Measurements from ENCODE around the gene GMDS.

The GMDS gene

DNA sequence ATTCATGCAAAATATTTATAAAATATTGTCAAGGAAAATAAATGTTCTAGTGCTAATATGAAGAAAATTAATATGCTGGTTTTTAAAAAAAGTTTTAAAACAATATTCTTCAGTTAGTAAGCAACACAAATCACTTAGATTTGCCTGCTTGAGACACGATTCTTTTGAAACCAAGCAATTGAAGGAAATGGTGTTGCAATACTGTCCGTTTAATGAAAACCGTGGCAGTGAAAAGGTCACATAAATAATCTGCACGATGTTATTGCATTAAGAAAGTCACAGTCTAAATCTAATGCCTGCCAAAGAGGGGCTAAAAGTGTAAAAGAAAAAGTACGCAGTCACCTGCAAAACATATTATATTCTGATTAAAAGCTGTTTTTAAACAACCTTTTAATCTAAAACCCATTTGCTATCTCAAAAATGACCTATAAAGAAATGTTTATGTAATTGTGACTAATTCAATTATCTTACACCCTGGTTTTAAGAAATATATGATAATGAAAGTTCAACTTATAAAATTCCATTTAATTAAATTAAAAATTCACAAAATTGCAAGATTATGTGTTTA is 143.0 kb downstream of the GMDS start:
- no peak for DNase-seq (ENCODE audit: low read depth, low spot score)

DNA sequence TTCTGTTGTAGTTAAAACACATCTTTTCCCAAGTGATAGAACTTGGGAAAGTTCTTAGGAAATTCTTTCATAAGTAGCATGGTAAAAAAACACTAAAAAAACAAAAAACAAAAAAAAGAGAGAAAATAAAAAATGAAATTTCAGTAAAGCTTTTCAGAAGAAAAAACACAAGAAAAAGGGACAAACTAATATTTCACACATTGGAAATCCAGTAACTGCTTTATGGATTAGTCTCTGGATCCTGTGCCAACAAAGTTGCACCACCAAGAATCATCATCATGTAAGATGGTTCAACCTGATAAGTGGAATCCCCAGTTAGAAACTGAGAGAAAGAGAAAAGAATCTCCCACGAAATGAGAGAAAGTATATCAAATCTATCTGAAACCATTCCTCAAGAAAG is 144.2 kb downstream of the GMDS start:
- no peak for DNase-seq (ENCODE audit: low read depth, low spot score)

- no peak for DNase-seq (ENCODE audit: low read depth, low spot score)
Measured at GRCh38 chr6:2099870-2100269, 145.5 kb downstream of the GMDS start.

- DNase-seq (ENCODE audit: low read depth, low spot score), result no peak
Measured at GRCh38 chr6:2097464-2097863, 147.9 kb downstream of the GMDS start.

DNA sequence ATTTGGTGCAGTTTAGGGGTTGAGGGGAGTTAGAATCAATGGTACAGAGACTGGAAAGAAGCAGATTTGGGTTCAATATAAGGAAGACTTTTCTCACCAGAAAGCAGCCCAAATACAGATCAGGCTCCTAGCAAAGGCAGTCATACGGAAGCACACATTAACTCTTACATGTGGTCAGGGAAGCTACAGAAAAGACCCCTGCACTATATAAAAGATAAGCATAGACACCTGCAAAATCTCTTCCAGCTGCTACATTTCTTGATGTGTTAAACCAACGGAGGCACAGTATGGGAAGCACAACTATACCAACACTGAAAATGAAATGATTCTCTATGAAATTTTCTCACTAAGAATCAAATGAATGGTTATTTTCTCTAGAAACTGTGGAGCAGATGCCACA is 150.8 kb downstream of the GMDS start:
- no peak for DNase-seq (ENCODE audit: low read depth, low spot score)

GRCh38 chr6:2086326-2086965 is 159.0 kb downstream of the GMDS start:
- no peak for DNase-seq (ENCODE audit: low read depth, low spot score)

- no peak for DNase-seq (ENCODE audit: low read depth, low spot score)
Measured at GRCh38 chr6:2085657-2086056, 159.7 kb downstream of the GMDS start.

DNA sequence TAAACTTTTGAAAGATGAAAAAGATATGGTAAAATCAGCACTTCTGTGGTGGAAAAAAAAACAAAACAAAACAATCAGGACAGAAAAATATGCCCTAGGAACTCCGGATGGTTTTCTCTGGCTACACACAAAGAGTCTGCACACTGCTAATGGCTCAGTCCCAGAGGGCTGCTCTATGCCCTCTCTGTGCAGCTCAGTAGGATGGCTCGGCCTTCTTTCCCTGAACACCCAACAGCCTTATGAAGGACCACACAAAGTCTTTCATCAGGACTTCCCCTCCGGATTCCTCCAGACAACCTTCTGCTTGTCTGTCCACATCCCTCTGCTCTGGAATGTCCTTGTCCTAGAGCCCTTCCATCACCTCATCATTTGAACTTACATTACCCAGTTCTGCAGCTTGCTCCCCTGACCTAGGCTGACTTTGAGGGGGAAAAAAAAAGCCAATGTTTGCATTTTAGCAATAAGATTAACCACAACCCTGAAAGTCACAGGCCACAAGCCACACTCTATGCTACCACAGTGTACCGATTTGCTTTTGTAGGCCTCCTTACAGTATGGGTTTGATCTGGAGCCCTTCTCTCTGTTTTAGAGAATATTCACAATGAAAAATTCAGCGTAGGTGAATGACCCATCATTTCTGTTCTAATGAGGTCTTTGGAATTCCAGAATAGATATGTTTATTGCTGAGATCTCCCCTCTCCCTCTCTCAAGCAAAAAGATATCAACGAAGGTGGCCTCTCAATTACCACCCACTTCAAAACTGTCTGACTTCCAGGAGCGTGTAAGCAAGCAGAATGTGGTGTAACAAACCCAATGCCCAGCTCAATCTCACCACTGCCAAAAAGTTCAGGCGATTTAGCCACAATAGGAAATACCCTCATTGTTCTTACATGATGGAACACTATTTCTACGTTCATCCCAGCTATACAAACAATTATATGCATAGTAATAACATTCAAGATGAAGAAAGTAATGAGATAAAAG is 164.0 kb downstream of the GMDS start:
- peak; percentile 5 for DNase-seq (ENCODE audit: low read depth, low spot score)

DNA sequence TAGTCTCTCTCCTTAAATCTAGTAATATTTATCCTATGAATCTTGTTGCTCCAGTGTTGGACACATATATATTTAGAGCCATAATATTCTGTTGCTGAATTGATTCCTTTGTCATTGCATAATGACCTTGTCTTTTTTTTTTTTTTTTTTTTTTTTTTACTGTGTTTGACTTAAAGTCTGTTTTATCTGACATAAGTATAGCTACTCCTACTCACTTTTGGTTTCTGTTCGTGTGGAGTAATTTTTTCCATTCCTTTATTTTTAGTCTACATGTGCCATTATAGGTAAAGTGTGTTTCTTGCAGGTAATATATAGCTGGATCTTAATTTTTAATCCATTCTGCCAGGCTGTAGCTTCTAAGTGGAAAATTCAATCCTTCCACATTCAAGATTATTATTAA is 166.5 kb downstream of the GMDS start:
- DNase-seq (ENCODE audit: low read depth, low spot score), result no peak

DNA sequence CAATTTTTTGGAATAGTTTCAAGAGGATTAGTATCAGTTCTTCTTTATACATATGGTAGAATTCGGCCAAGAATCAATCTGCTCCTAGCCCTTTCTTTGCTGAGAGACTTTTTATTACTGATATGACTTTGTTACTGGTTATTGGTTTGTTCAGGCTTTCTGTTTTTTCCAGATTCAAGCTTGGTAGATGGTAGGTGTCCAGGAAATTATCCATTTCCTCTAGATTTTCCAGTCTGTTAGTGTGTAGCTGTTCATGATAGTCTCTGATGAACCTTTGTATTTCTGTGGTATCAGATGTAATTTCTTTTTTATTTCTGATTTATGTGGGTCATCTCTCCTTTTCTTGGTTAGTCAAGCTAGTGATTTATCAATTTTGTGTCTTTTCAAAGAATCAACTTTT is 167.6 kb downstream of the GMDS start:
- no peak for DNase-seq (ENCODE audit: low read depth, low spot score)

- DNase-seq (ENCODE audit: low read depth, low spot score), result no peak
Measured at GRCh38 chr6:2073476-2073875, 171.9 kb downstream of the GMDS start.

DNA sequence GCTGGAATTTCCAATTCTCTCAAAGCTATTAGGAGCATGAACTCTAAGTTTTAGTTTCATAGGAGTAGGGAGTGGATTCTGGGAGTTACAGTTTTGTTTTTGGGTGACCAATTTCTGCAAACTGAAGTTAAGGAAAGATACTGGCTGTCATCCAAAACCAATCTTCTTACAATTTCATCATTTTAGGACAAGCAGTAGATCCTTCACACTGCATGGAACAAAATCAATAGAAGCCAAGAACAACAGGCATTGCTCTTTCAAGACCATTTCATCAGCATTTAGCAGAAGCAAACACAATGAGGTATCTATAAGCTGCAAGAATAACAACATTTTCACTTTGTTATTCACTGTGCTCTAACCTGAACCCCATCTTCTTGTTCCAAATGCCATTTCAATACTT is 173.0 kb downstream of the GMDS start:
- DNase-seq (ENCODE audit: low read depth, low spot score), result peak; percentile 11

DNA sequence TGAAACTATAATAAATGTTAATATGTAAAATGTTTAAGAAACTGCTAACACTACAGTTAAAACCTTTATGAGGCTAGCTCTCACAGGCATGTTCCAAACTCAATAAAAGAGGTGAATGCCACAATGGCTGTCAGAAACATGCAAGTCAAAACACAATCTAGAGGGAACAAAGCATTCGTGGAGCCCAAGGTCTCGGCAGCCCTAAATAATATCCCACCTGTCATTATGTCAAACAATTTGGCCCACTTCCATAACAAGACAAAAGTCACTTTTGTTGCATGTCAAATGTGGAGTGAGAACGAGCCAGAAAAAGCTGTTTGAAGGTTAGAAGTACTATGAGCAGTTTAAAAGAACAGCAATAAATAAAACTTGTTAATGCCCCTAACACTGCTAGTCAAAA is 181.9 kb downstream of the GMDS start:
- DNase-seq (ENCODE audit: low read depth, low spot score), result peak; percentile 29

DNA sequence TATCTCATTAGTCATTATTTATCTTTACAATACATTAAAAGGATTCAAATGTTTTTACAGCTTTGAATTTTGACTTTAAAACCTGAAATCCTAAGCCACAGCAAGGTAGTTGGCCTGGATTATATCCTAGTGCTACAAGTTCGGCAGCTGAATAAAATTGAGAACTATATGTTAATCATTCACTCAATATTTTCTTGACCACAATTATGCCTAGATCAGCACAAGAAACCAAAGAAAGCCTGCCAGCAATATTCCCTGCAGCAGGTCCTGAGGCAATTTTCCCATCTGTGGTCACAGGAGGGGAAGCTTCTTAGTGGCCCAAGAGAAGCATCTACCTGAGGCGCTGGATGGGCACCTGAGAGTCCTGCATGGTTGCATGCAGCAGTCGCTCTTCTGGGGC is 183.5 kb downstream of the GMDS start:
- peak; percentile 78 for DNase-seq (ENCODE audit: low read depth, low spot score)

DNA sequence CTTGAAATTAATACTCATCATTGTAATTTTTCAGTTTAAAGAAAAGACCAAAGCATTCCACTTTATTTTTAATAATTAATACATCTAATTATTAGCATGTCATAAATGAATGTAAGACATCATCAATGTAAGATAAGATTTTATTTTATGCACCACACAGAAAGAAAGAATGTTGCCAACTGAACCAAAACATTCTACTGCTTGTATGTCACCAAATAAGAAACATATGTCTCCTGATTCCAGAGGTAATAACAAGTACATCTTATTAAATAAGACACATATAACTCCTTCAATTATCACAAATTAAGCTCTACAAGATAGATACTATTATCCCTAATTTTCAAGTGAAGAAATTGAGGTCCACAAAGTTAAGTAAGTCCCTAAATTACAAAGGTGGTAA is 189.5 kb downstream of the GMDS start:
- no peak for DNase-seq (ENCODE audit: low read depth, low spot score)

GRCh38 chr6:2055143-2055542 is 190.3 kb downstream of the GMDS start:
- DNase-seq (ENCODE audit: low read depth, low spot score), result no peak

GRCh38 chr6:2054516-2055067 is 190.8 kb downstream of the GMDS start:
- no peak for DNase-seq (ENCODE audit: low read depth, low spot score)

DNA sequence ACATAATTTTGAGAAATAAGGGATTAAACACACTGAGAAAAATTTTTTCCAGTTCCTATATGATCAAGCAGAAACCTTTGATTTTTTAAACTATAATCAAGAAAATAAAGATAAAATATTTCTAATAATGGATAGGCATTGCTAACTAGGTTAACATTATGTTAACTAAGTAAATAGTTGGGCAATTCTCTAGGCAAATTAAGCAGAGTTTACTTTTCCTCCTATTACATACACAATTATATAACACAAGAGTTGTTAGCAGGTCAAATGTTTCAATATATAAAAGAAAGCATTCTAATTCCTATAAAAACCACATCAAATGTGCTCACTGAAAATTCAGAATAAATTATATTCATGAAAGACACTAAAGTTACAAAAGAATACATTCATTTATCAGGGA is 191.7 kb downstream of the GMDS start:
- DNase-seq (ENCODE audit: low read depth, low spot score), result no peak

- no peak for DNase-seq (ENCODE audit: low read depth, low spot score)
Measured at GRCh38 chr6:2047855-2048254, 197.6 kb downstream of the GMDS start.

- DNase-seq (ENCODE audit: low read depth, low spot score), result no peak
Measured at GRCh38 chr6:2044192-2044591, 201.2 kb downstream of the GMDS start.

DNA sequence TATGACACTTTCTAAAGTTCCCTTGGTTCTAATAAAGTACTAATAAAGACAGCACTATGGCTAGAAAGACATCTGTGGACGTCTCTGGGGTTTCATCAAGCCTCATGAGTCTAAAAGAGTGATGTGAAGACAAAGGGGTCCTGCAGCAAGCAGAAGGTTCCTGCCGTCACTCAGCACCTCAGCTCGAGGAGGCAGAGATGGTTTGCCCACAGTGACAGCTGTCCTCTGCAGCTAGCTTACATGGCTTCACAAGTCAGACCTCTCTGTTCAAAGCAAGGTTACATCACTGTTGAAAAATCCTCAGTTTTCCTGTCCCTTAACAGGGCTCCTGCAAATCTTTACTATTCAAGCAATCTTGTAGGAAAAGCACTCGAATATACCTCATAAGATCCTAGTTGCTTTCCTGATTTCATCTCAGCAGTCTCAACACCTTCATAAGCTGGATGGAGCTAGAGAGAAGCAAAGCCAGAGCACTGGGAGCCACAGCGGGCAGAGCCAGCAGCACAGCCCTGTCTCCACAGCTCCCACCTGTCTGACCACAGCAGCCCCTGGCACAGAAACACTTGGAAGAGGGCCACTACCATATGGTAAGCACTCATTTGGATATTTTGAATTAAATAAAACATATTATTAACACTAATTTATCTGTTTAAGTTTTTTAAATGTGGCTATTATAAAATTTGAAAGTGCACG is 202.3 kb downstream of the GMDS start:
- no peak for DNase-seq (ENCODE audit: low read depth, low spot score)

- DNase-seq (ENCODE audit: low read depth, low spot score), result peak; percentile 61
Measured at GRCh38 chr6:2038092-2038491, 207.3 kb downstream of the GMDS start.

Measured in astrocyte of the hippocampus (primary cell).